Activated T-helper 1 cell treated with anti-CD3 and anti-CD28 coated beads, Interleukin-2, amount 50 U/mL, for 16 hours (primary cell): ENCODE data around the gene RDM1.

Source experiments
- DNase-seq, 2 donors: peaks; one replicate each; pipeline ENCODE4 v3.0.0-alpha.2; 2020; ENCODE audit warnings: low read depth in 1 of 2, low spot score in 1 of 2

Gene RDM1

GRCh38 chr17:35934760-35935159 lies 4.2 kb upstream of the RDM1 start:
- no peak for DNase-seq

- no peak for DNase-seq
Measured at GRCh38 chr17:35932586-35932985, 2.0 kb upstream of the RDM1 start.

- DNase-seq, result no peak
Measured at GRCh38 chr17:35931794-35932425, 1.3 kb upstream of the RDM1 start.

GRCh38 chr17:35927714-35928113 lies 2.9 kb downstream of the RDM1 start:
- DNase-seq, result no peak

GRCh38 chr17:35923609-35924114 lies 6.9 kb downstream of the RDM1 start:
- DNase-seq, result no peak

GRCh38 chr17:35920229-35920628 lies 10.3 kb downstream of the RDM1 start:
- no peak for DNase-seq

- DNase-seq, result no peak
Measured at GRCh38 chr17:35918665-35919064, 11.9 kb downstream of the RDM1 start.

GRCh38 chr17:35917519-35918213 lies 12.9 kb downstream of the RDM1 start:
- no peak for DNase-seq

GRCh38 chr17:35915153-35915964 lies 15.2 kb downstream of the RDM1 start:
- DNase-seq, result no peak

- no peak for DNase-seq
Measured at GRCh38 chr17:35914354-35914753, 16.2 kb downstream of the RDM1 start.

- DNase-seq, result no peak
Measured at GRCh38 chr17:35913609-35914008, 17.0 kb downstream of the RDM1 start.

GRCh38 chr17:35912942-35913341 lies 17.6 kb downstream of the RDM1 start:
- DNase-seq, result no peak

GRCh38 chr17:35912339-35912912 lies 18.1 kb downstream of the RDM1 start:
- DNase-seq, result no peak

GRCh38 chr17:35909408-35909807 lies 21.2 kb downstream of the RDM1 start:
- no peak for DNase-seq

GRCh38 chr17:35907691-35908090 lies 22.9 kb downstream of the RDM1 start:
- no peak for DNase-seq

GRCh38 chr17:35906926-35907637 lies 23.5 kb downstream of the RDM1 start:
- no peak for DNase-seq

GRCh38 chr17:35906191-35906925 lies 24.2 kb downstream of the RDM1 start:
- no peak for DNase-seq

- DNase-seq, result no peak
Measured at GRCh38 chr17:35903451-35903850, 27.1 kb downstream of the RDM1 start.

GRCh38 chr17:35901631-35902175 lies 28.9 kb downstream of the RDM1 start:
- no peak for DNase-seq
